Putamen (tissue), 1 donor: ENCODE measurements around the gene AGXT2.

Experiments used
- DNase-seq: peaks from one replicate; pipeline ENCODE4 v3.0.0-alpha.2; 2016; ENCODE audit warnings: low spot score

AGXT2 gene

GRCh38 chr5:34959323-34959722 is 88.4 kb downstream of the AGXT2 start:
- no peak for DNase-seq

GRCh38 chr5:34957857-34958690 is 89.7 kb downstream of the AGXT2 start:
- no peak for DNase-seq

DNA sequence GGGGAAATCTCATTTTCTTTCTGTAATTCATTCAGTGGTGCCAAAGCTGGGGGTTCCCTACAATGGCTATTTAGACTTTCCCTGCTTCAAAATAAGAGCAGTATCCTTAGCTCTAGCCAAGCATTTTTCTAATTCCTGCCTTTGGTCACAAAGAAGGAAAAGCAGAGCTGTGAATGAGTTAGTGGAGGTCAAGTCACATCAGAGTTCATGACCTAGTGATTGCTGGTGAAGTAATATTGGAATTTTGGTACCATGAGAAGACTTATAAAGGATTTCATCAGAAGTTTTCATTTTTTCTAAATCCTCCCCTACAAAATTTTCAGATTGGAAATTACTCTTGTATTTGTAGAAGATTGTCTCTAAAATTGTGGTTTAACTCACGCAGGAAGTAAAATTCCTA is 90.4 kb downstream of the AGXT2 start:
- no peak for DNase-seq
